Glutamatergic neuron (in vitro differentiated cells): ENCODE data around the gene CHAT. TPM values are rescaled to one million over a fixed set of nuclear protein-coding genes. Genes with fewer than 3 reads are reported as not detected.

Source experiments
- DNase-seq: peaks from one replicate; pipeline ENCODE4 v3.0.0; 2022
- H3K27ac Mint-ChIP-seq: one replicate; pipeline ENCODE4 v1.8.0; 2020; ENCODE audit warnings: mild to moderate bottlenecking, mixed read lengths, inconsistent platforms; ENCODE audit not compliant: unreplicated experiment
- H3K27me3 Mint-ChIP-seq: one replicate; pipeline ENCODE4 v1.8.0; 2020; ENCODE audit warnings: mild to moderate bottlenecking, moderate library complexity, mixed read lengths, inconsistent platforms; ENCODE audit not compliant: unreplicated experiment
- H3K36me3 Mint-ChIP-seq: one replicate; pipeline ENCODE4 v1.8.0; 2020; ENCODE audit warnings: mild to moderate bottlenecking, mixed read lengths, inconsistent platforms; ENCODE audit not compliant: unreplicated experiment
- H3K4me1 Mint-ChIP-seq: one replicate; pipeline ENCODE4 v1.8.0; 2020; ENCODE audit warnings: mild to moderate bottlenecking, low read depth, mixed read lengths, inconsistent platforms; ENCODE audit not compliant: unreplicated experiment
- H3K4me3 Mint-ChIP-seq: one replicate; pipeline ENCODE4 v1.8.0; 2020; ENCODE audit warnings: mild to moderate bottlenecking, mixed read lengths, inconsistent platforms; ENCODE audit not compliant: unreplicated experiment
- H3K9me3 Mint-ChIP-seq: one replicate; pipeline ENCODE4 v1.8.0; 2020; ENCODE audit warnings: mild to moderate bottlenecking, moderate library complexity, mixed read lengths, inconsistent platforms; ENCODE audit not compliant: unreplicated experiment
- total RNA-seq: library from RNA; stranded (reverse); fragmentation: NEBNext Ultra II Directional; extraction: Animal tissue kit (Norgen Biotek cat#: 25700); gene quantifications from one replicate; pipeline ENCODE4 v1.2.1, GENCODE V29; 2021; ENCODE audit not compliant: unreplicated experiment
- TF ChIP-seq, protein P1 (sequence below): fragments of 200-600 bp; sonication (generic); IDR thresholded peaks from one replicate; pipeline ENCODE4 v1.5.0; 2021; ENCODE audit not compliant: partially characterized antibody, unreplicated experiment

The CHAT gene
- total RNA-seq, 1 donor from 2014 or later: 15.4 TPM

DNA sequence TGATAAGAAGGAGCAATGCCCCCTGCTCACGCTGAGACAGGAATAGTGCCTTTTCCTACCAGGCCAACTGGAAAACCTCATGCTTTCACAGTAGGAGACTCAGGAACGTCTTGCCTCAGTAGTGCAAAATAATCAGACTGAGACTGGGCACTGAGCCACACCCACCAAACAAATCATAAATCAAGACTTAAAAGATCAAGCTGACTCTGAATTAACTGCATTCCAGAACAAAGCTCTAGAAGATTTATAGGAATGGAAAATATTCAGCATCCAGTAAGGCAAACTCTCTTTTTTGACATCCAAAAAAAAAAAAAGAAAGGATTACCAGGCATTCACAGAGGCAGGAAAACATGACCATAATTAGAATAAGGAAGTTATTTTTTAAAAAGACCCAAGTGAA, 34.2 kb upstream of the CHAT start:
- H3K4me3 Mint-ChIP-seq: no peak overlapping the region
- no peaks in the 10 kb centered on the region for H3K36me3 Mint-ChIP-seq
- no peaks in the 10 kb centered on the region for H3K4me1 Mint-ChIP-seq
- DNase-seq: no peak
- H3K9me3 Mint-ChIP-seq: peaks cover 4% of the 10 kb centered on the region
- no peaks in the 10 kb centered on the region for H3K27me3 Mint-ChIP-seq
- no peak overlapping the region for H3K27ac Mint-ChIP-seq
- TF ChIP-seq, protein P1, sequence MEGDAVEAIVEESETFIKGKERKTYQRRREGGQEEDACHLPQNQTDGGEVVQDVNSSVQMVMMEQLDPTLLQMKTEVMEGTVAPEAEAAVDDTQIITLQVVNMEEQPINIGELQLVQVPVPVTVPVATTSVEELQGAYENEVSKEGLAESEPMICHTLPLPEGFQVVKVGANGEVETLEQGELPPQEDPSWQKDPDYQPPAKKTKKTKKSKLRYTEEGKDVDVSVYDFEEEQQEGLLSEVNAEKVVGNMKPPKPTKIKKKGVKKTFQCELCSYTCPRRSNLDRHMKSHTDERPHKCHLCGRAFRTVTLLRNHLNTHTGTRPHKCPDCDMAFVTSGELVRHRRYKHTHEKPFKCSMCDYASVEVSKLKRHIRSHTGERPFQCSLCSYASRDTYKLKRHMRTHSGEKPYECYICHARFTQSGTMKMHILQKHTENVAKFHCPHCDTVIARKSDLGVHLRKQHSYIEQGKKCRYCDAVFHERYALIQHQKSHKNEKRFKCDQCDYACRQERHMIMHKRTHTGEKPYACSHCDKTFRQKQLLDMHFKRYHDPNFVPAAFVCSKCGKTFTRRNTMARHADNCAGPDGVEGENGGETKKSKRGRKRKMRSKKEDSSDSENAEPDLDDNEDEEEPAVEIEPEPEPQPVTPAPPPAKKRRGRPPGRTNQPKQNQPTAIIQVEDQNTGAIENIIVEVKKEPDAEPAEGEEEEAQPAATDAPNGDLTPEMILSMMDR: no peak

DNA sequence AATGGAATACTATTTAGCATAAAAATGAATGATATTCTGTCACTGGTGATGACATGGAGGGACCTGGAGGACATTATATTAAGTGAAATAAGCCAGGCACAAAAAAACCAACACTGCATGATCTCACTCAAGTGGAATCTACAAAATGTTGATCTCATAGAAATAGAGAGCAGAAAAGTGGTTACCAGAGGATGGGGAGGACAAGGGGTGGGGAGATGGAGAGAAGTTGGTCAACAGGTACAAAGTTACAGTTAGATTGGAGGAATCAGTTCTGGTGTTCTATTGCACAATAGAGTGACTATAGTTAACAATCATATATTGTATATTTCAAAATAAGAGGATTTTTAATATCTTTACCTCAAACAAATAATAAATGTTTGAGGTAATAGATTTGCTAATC, 28.4 kb upstream of the CHAT start:
- Mint-ChIP-seq H3K36me3 (no peaks in the 10 kb centered on the region), H3K27me3 (peaks cover 3% of the 10 kb centered on the region), H3K4me1 (no peaks in the 10 kb centered on the region), H3K4me3 (no peak overlapping the region), H3K9me3 (peaks cover 2% of the 10 kb centered on the region), H3K27ac (no peak overlapping the region)
- TF ChIP-seq, protein P1: no peak
- DNase-seq: no peak

DNA sequence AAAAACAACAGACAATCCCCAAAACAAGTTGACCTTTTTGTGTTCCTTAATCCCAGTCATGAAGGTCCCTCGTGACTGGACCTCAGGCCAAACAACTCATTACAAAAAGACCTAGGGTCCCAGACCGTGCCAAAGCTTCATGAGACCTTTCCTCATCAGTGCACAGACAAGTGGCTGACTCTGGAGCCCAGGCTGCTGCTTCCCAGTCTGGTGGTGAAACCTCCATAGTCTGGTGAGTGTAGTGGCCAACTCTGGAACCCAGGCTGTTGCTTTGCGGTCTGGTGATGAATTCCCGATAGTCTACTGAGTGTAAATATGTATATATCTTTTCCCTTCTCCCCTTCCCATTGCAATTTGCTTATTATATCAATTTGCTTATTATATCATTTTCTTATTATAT, 25.9 kb upstream of the CHAT start:
- Mint-ChIP-seq H3K36me3 (no peaks in the 10 kb centered on the region), H3K27me3 (peaks cover 3% of the 10 kb centered on the region), H3K27ac (no peak overlapping the region), H3K4me1 (no peaks in the 10 kb centered on the region), H3K9me3 (peaks cover 2% of the 10 kb centered on the region), H3K4me3 (no peak overlapping the region)
- no peak for DNase-seq
- TF ChIP-seq, protein P1: no peak

DNA sequence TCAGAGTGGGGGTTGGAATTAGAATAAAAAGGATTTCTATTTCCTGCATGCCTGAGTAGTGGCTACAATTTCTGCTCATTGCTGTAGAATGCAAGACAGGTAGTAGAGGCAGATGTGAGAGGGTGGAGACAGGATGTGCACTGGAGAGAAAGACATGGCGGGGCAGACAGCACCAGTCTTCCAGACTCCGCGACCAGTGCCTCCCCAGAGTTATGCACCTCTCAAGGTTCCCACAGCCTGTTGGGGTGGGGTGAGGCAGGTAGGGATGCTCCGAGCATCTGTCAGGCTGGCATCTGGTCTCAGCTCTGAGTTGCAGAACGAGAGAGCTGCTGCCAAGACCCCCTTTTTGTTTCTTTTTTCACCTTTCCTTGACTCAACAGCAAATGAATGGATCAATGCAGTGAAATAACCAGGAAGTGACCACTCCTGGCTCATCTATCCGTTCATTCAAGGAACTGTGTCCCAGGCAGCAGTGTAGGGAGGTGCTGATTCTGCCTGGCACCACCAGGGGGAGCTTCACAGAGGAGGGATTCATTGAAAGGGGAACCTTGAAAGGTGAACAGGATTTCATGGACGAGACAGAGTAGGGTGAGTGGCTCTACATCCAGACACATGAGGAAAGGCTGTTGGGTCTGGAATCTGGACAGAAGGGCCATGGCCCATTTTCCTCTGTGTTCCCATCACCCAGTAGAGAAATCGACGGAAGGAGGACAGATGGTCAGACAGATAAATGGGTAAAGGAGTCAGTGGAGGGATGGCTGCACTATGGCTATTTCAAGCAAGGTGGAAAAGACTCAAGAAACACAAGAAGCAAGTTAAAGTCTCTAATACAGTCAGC, 20.9 kb upstream of the CHAT start:
- TF ChIP-seq, protein P1: peak; percentile 92
- no peak overlapping the region for H3K27ac Mint-ChIP-seq

DNA sequence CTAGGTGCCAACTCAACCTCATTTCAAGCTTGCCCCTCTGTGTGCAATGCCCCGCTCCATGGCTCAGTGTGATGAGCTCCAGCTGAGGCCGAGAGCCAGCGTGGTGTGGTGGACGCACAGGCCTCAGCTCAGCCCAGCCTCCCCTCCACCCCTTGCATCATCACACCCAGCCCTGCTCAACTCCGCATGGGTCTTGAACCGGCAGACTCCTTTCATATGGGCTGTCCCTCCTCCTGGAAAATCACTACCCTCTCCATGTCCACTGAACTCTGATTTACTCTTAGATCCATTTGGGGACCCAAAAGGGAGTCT, 20.3 kb upstream of the CHAT start:
- no peak for DNase-seq
- Mint-ChIP-seq H3K27me3 (peaks cover 3% of the 10 kb centered on the region), H3K36me3 (no peaks in the 10 kb centered on the region), H3K27ac (no peak overlapping the region), H3K4me3 (no peak overlapping the region), H3K9me3 (peaks cover 6% of the 10 kb centered on the region), H3K4me1 (peaks cover 16% of the 10 kb centered on the region)
- TF ChIP-seq, protein P1: no peak

More for the DNA sequence above, 20.9 kb upstream of the CHAT start:
- peak; percentile 89 for DNase-seq
- Mint-ChIP-seq H3K4me1 (peaks cover 16% of the 10 kb centered on the region), H3K9me3 (peaks cover 2% of the 10 kb centered on the region), H3K36me3 (no peaks in the 10 kb centered on the region), H3K4me3 (peak overlapping the region; percentile 13), H3K27me3 (peaks cover 3% of the 10 kb centered on the region)
